Neural crest cell (in vitro differentiated cells): Measurements from ENCODE around the gene EDN3. TPM values are rescaled to one million over a fixed set of nuclear protein-coding genes. Genes with fewer than 3 reads are reported as not detected.

ENCODE experiments used
- DNase-seq: peaks from one replicate; pipeline ENCODE4 v3.0.0; 2021; ENCODE audit warnings: low read depth, mixed read lengths, low spot score
- H3K27ac Mint-ChIP-seq: one replicate; pipeline ENCODE4 v1.8.0; 2021; ENCODE audit warnings: mild to moderate bottlenecking, mixed read lengths; ENCODE audit not compliant: unreplicated experiment
- H3K27me3 Mint-ChIP-seq: 2 replicates; pipeline ENCODE4 v1.8.0; 2021; ENCODE audit warnings: low read depth, mild to moderate bottlenecking, mixed read lengths
- H3K36me3 Mint-ChIP-seq: 2 replicates; pipeline ENCODE4 v1.8.0; 2021; ENCODE audit warnings: low read depth, mild to moderate bottlenecking, mixed read lengths
- H3K4me1 Mint-ChIP-seq: 2 replicates; pipeline ENCODE4 v1.8.0; 2021; ENCODE audit warnings: mixed read lengths
- H3K4me3 Mint-ChIP-seq: one replicate; pipeline ENCODE4 v1.8.0; 2021; ENCODE audit warnings: mild to moderate bottlenecking, mixed read lengths
- H3K9me3 Mint-ChIP-seq: 2 replicates; pipeline ENCODE4 v1.8.0; 2021; ENCODE audit warnings: mixed read lengths
- CTCF ChIP-seq: fragments of 200-600 bp; sonication (generic); conservative IDR thresholded peaks from 2 replicates; pipeline ENCODE4 v1.5.0; 2021; ENCODE audit warnings: antibody characterized with exemption, mild to moderate bottlenecking
- total RNA-seq: library from RNA; stranded (reverse); gene quantifications from 2 replicates; pipeline ENCODE4 v1.2.1, GENCODE V29; 2021

The EDN3 gene
- total RNA-seq, 1 donor from 2014 or later = 0.28 TPM

GRCh38 chr20:59371431-59371830 is 71.0 kb downstream of the EDN3 start:
- no peak for TF ChIP-seq CTCF
- H3K27ac Mint-ChIP-seq = no peak overlapping the region
- H3K36me3 Mint-ChIP-seq = no peaks in the 10 kb centered on the region
- DNase-seq = no peak
- no peak overlapping the region for H3K4me3 Mint-ChIP-seq
- peaks cover 26% of the 10 kb centered on the region for H3K27me3 Mint-ChIP-seq
- no peaks in the 10 kb centered on the region for H3K4me1 Mint-ChIP-seq
- no peaks in the 10 kb centered on the region for H3K9me3 Mint-ChIP-seq

DNA sequence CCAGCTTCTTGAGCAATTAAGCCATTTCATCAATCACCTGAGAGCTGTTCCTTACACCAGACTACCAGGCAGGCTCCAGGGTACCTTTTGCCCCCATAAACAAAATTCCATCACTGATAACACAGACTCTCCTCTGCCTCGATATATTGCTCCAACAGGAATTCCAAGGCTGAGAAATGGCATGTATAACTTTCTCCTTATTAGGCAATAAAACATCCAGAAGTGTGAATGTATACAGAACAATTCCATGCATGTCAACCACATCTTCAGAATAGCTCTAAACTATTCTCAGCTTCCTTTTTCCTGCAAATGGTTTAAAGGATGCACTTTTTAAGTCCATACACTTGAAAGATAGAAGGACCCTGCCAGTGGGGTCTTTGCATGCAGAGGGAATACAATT is 73.8 kb downstream of the EDN3 start:
- no peaks in the 10 kb centered on the region for H3K4me1 Mint-ChIP-seq
- no peaks in the 10 kb centered on the region for H3K36me3 Mint-ChIP-seq
- TF ChIP-seq CTCF = no peak
- DNase-seq = no peak
- H3K27ac Mint-ChIP-seq = no peak overlapping the region
- peaks cover 25% of the 10 kb centered on the region for H3K27me3 Mint-ChIP-seq
- H3K9me3 Mint-ChIP-seq = no peaks in the 10 kb centered on the region
- H3K4me3 Mint-ChIP-seq = no peak overlapping the region

DNA sequence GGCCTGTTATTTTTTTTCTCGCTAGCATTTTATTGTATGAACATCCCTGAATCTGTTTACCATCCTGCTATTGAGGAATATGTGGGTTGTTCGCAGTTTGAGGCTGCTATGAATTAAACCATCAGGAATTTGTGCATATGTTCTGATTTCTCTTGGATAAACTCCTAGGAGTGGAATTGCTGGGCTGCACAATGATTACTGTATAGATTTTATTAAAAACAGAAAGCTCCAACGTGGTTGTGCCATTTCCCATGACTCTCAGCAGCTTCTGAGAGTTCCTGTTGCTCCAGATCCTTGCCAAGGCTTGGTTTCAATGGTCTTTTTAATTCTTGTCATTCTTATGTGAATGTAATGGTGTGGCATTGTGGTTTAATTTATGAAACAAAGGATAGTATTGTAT is 75.1 kb downstream of the EDN3 start:
- Mint-ChIP-seq H3K9me3 (no peaks in the 10 kb centered on the region), H3K4me1 (no peaks in the 10 kb centered on the region), H3K4me3 (no peak overlapping the region), H3K36me3 (no peaks in the 10 kb centered on the region), H3K27me3 (peaks cover 28% of the 10 kb centered on the region), H3K27ac (no peak overlapping the region)
- TF ChIP-seq CTCF = no peak
- DNase-seq = no peak

Other genes starting within 250 kb of the EDN3 start
- not detected in 2 replicates for gene ZNF831, start 136.8 kb upstream of the EDN3 start, total RNA-seq